Pancreas (tissue), 10 donors: Measurements from ENCODE around the gene GCNA. TPM values are rescaled to one million over a fixed set of nuclear protein-coding genes. Genes with fewer than 3 reads are reported as not detected.
"Not testable (repeated sequence)": the region's sequence is repeated elsewhere in the genome, so short reads cannot be mapped to it uniquely, and the experiment has no call there.

ENCODE experiments used
- ATAC-seq, 4 donors: fragments of 200-7000 bp; cut with Tn5 transposase; one replicate each; pipeline versions ENCODE4 v1.8.0 to v1.9.1; 2020; ENCODE audit warnings: mild to moderate bottlenecking in 4 of 4, moderate library complexity in 4 of 4
- DNase-seq, 6 donors: peaks; one replicate each; pipeline ENCODE4 v3.0.0-alpha.2; 2020
- FAIRE-seq: peaks from 2 replicates; lab custom pipeline; 2012; peaks lifted over from hg19 to GRCh38; lab: Jason Lieb, UNC
- H3K27ac ChIP-seq, 4 donors: fragments of 200-600 bp; sonication (generic); 1 replicate in 3 of 4; 2 replicates in 1 of 4; pipeline versions ENCODE4 v1.5.0 to v1.8.0; 2020
- H3K27me3 ChIP-seq, 4 donors: fragments of 200-600 bp; one replicate each; pipeline ENCODE4 v1.8.0; 2021
- H3K36me3 ChIP-seq, 3 donors: fragments of 200-600 bp; sonication (generic) in 1 of 3; one replicate each; pipeline versions ENCODE4 v1.5.0 to v1.8.0; 2020 to 2021
- H3K4me1 ChIP-seq, 3 donors: fragments of 200-600 bp; one replicate each; pipeline ENCODE4 v1.8.0; 2021
- H3K4me3 ChIP-seq, 4 donors: fragments of 200-600 bp; sonication (generic) in 2 of 4; one replicate each; pipeline versions ENCODE4 v1.5.0 to v1.8.0; 2020 to 2021
- H3K9me3 ChIP-seq, 4 donors: fragments of 200-600 bp; one replicate each; pipeline ENCODE4 v1.8.0; 2021
- WGBS, 2 donors: extraction: QIAGEN DNeasy Blood & Tissue Kit; methylation state at CpG; one replicate each; pipeline ENCODE4 v1.1.7; 2013; 5-methylcytosine and 5-hydroxymethylcytosine counted together
- intact Hi-C, 3 donors: fragments of 100-400 bp; cut with DNase I; formaldehyde crosslinking; loops; one replicate each; pipeline versions ENCODE4 v1.11.1 to v1.14.2; 2022
- polyA plus RNA-seq, 2 donors: library from polyadenylated mRNA; stranded (reverse); fragments of 200-250 nt; gene quantifications; one replicate each; pipeline ENCODE4 v1.2.3, GENCODE V29; 2013
- total RNA-seq, 6 donors: library from RNA; stranded (reverse); fragmentation: NEBNext Ultra II Directional in 4 of 6; extraction: Animal tissue kit (Norgen Biotek cat#: 25700) in 4 of 6; gene quantifications; one replicate each; pipeline versions ENCODE4 v1.2.1 to v1.2.4, GENCODE V29; 2021 to 2023
- TF ChIP-seq, protein P1 (sequence below), 4 donors: fragments of 200-600 bp; sonication (generic) in 3 of 4; IDR thresholded peaks; one replicate each; pipeline versions ENCODE4 v1.5.0 to v1.8.0; 2021; ENCODE audit warnings: antibody characterized with exemption in 4 of 4
- donor health status: healthy with polysubstance abuse.
- donor health status: DM: no; HTN: no; CAD: no; lungs with moderate emphysema.
- donor health status: DM: no; HTN: no; CAD: no.
- donor health status: control.
- donor health status: control.
- donor health status: Bipolar disorder and iron deficiency.
- donor health status: DM: yes; HTN: yes; CAD: no.
- donor health status: DM: no; HTN: no; CAD: no.
- donor health status: DM: no; HTN: no; CAD: no.
- donor health status: DM: yes; HTN: yes; CAD: no.

Gene GCNA
- total and polyA plus RNA-seq, 8 donors: 0.63 to 3.1 (median 0.97) TPM

DNA sequence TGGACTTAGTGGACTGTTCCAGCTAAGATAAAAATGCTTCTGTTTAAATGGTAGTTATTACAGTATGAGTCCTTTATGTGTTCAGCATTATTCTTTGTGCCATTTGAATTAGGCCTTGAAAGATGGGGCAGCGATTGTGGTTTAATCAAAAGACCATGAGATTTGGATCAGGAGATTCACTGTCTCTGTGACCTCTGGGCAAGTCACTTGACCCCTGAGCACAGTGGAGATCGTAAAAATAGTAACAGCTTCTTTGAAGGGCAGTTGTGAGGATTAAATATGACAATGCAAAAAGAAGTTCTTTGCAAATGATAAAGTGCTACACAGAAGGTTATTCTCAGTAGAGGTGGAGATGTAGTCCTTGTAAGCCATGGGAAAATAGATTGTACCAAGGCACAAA, 29.3 kb downstream of the GCNA start:
- Histone ChIP-seq H3K36me3 (peaks cover 0 to 25% (median 7%) of the 10 kb centered on the region in 3 donors), H3K27me3 (peaks cover 0 to 3% (median 0%) of the 10 kb centered on the region in 4 donors), H3K27ac (no peak overlapping the region), H3K4me1 (no peaks in the 10 kb centered on the region), H3K9me3 (no peaks in the 10 kb centered on the region), H3K4me3 (no peak overlapping the region)
- intact Hi-C loops: no loop called here
- ATAC-seq: no peak
- no peak for FAIRE-seq
- TF ChIP-seq, protein P1, sequence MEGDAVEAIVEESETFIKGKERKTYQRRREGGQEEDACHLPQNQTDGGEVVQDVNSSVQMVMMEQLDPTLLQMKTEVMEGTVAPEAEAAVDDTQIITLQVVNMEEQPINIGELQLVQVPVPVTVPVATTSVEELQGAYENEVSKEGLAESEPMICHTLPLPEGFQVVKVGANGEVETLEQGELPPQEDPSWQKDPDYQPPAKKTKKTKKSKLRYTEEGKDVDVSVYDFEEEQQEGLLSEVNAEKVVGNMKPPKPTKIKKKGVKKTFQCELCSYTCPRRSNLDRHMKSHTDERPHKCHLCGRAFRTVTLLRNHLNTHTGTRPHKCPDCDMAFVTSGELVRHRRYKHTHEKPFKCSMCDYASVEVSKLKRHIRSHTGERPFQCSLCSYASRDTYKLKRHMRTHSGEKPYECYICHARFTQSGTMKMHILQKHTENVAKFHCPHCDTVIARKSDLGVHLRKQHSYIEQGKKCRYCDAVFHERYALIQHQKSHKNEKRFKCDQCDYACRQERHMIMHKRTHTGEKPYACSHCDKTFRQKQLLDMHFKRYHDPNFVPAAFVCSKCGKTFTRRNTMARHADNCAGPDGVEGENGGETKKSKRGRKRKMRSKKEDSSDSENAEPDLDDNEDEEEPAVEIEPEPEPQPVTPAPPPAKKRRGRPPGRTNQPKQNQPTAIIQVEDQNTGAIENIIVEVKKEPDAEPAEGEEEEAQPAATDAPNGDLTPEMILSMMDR (IDR thresholded peaks at IDR 0.05): no peak
- DNase-seq: no peak
- WGBS, 2 donors: 82 to 90% methylated on average over 2 of the region's 2 CpGs

DNA sequence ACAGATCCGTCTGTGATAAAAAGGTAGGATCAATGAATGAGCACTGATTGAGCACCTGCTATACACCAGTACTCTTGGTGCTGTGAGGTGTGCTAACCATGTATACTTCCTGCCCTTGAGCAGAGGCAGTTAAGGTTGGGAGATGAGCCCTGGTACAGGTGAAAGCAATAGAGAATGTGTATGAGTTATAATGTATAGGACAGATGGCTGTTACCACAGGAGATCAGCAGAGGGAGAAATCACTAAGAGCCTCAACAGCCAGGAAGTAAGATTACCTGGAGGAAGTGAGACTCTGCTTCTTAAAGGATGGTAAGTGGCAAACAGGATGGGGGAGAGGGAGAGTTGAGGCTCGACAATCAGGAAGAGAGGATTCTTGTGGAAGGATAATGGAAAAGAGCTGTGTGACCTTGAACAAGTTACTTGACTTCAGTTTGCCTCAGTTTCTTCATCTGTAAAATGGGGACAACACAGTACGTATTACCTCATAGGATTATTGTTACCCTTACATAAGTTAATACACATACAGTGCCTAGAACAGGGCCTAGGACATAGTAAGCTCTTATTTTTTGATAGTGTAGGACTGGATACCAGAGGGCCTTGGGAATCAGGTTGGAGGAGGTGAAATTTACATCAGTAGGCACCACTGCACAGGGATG, 31.0 kb downstream of the GCNA start:
- no peak for DNase-seq

DNA sequence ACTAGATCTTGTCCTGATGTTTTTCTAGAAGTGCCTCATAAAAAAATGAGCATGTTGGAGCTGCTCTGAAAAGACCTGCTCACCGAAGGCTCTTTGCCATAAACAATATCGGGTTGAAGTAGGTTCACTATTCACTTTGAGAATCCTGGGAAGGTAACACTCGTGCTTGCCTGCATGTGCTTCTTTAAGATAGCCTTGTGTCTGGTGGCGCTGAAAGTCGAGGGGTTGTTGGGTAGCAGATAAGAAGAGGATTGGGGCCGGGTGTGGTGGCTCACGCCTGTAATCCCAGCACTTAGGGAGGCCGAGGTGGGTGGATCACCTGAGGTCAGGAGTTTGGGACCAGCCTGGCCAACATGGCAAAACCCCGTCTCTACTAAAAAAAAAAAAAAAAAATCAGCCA, 33.5 kb downstream of the GCNA start:
- intact Hi-C loops, H3K27me3 ChIP-seq, H3K27ac ChIP-seq, H3K4me3 ChIP-seq, H3K4me1 ChIP-seq, H3K9me3 ChIP-seq, ATAC-seq, DNase-seq, FAIRE-seq: not testable (repeated sequence)
- WGBS, 2 donors: 89 to 90% methylated on average over 9 of the region's 9 CpGs
- peaks cover 0 to 18% (median 0%) of the 10 kb centered on the region in 3 donors for H3K36me3 ChIP-seq

More for the DNA sequence above, 31.0 kb downstream of the GCNA start:
- Histone ChIP-seq H3K36me3 (peaks cover 0 to 28% (median 5%) of the 10 kb centered on the region in 3 donors), H3K27me3 (peaks cover 0 to 3% (median 0%) of the 10 kb centered on the region in 4 donors), H3K27ac (no peak overlapping the region), H3K4me3 (no peak overlapping the region), H3K9me3 (no peaks in the 10 kb centered on the region), H3K4me1 (no peaks in the 10 kb centered on the region)
- no peak for ATAC-seq
- WGBS, 2 donors: 70 to 92% methylated on average over 3 of the region's 3 CpGs
- FAIRE-seq: no peak
- intact Hi-C loops: no loop called here
- TF ChIP-seq, protein P1 (IDR thresholded peaks at IDR 0.05): no peak

DNA sequence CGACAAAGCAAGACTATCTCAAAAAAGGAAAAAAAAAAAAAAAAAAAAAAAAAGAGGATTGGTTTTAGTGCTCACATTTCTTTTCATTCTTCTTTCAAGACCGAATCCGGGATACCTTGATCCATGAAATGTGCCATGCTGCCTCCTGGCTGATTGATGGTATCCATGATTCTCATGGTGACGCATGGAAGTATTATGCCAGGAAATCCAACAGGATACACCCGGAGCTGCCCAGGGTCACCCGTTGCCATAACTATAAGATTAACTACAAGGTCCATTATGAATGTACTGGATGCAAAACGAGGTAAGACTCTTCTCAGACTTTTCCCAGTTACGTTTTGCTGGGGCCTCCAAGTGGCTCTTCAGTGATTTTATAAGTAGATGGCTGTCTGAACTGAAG, 34.0 kb downstream of the GCNA start:
- TF ChIP-seq, protein P1 (IDR thresholded peaks at IDR 0.05): no peak
- Histone ChIP-seq H3K4me1 (no peaks in the 10 kb centered on the region), H3K4me3 (no peak overlapping the region), H3K27me3 (peaks cover 0 to 3% (median 0%) of the 10 kb centered on the region in 4 donors), H3K36me3 (peaks cover 0 to 18% (median 0%) of the 10 kb centered on the region in 3 donors), H3K9me3 (no peaks in the 10 kb centered on the region), H3K27ac (no peak overlapping the region)
- intact Hi-C loops: no loop called here
- ATAC-seq (no peak), FAIRE-seq (no peak), DNase-seq (no peak)
- 71 to 88% methylated on average over 8 of the region's 8 CpGs for WGBS, 2 donors

DNA sequence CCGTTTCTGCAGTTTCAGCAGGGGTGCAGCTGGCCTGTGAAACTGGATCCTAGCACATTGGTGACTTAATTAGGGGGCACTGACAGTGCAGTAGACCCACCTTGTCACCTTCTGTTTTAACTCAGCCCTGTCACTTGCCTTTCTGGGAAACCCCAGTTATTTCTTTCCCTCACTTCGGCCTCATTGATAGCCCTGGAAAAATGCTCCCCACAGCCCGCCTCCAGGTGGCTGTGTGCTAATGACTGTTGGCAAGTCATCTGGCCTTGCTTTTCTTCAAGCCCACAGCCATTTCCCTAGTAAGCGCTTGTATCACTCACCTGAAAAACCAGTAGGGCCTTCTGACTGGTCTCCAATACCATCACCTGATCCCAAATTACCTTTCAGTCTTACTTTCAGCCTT, 36.8 kb downstream of the GCNA start:
- Histone ChIP-seq H3K27ac (no peak overlapping the region), H3K27me3 (no peaks in the 10 kb centered on the region), H3K9me3 (no peaks in the 10 kb centered on the region), H3K4me1 (no peaks in the 10 kb centered on the region), H3K4me3 (no peak overlapping the region), H3K36me3 (peaks cover 0 to 11% (median 0%) of the 10 kb centered on the region in 3 donors)
- 84 to 95% methylated on average over 4 of the region's 4 CpGs for WGBS, 2 donors
- FAIRE-seq: no peak
- intact Hi-C loops: no loop called here
- TF ChIP-seq, protein P1 (IDR thresholded peaks at IDR 0.05): no peak
- no peak for DNase-seq
- no peak for ATAC-seq
